Activated CD4-positive, CD25-positive, alpha-beta regulatory T cell (primary cell): ENCODE results near the gene UGT1A7.
"Not testable (repeated sequence)": the region's sequence is repeated elsewhere in the genome, so short reads cannot be mapped to it uniquely, and the experiment has no call there.

Experiments
- DNase-seq, 4 experiments: peaks; one replicate each; lab custom pipeline; 2025; lab: John Stamatoyannopoulos, UW

UGT1A7 gene

GRCh38 chr2:233712611-233713261 lies 31.0 kb downstream of the UGT1A7 start, which contains the start of gene UGT1A5:
TSS of gene UGT1A5 (plus strand) at chr2:233712907. CDS start at chr2:233712992, 85 bp downstream.
- DNase-seq: no peak

GRCh38 chr2:233713262-233713615 lies 31.5 kb downstream of the UGT1A7 start:
- no peak for DNase-seq

GRCh38 chr2:233714121-233714520 lies 32.4 kb downstream of the UGT1A7 start:
- no peak for DNase-seq

- DNase-seq: no peak
Measured at GRCh38 chr2:233718552-233718951, 36.9 kb downstream of the UGT1A7 start, which contains the start of gene UGT1A4. TSS of gene UGT1A4 (plus strand) at chr2:233718736. CDS start at chr2:233718821, 85 bp downstream.

GRCh38 chr2:233728723-233729301 lies 47.1 kb downstream of the UGT1A7 start, which contains the start of gene UGT1A3:
TSS of gene UGT1A3 (plus strand) at chr2:233729042. CDS start at chr2:233729127, 85 bp downstream.
- DNase-seq: no peak

GRCh38 chr2:233736868-233737653 lies 55.4 kb downstream of the UGT1A7 start:
- DNase-seq: not testable (repeated sequence)

- no peak for DNase-seq
Measured at GRCh38 chr2:233740870-233741269, 59.2 kb downstream of the UGT1A7 start.

- DNase-seq: no peak
Measured at GRCh38 chr2:233743464-233744259, 62.0 kb downstream of the UGT1A7 start.

GRCh38 chr2:233745073-233745755 lies 63.5 kb downstream of the UGT1A7 start:
- no peak for DNase-seq

GRCh38 chr2:233745838-233746237 lies 64.1 kb downstream of the UGT1A7 start:
- not testable (repeated sequence) for DNase-seq

- no peak for DNase-seq
Measured at GRCh38 chr2:233746475-233747282, 65.0 kb downstream of the UGT1A7 start.

GRCh38 chr2:233747283-233747544 lies 65.5 kb downstream of the UGT1A7 start:
- no peak for DNase-seq

GRCh38 chr2:233750689-233751088 lies 69.0 kb downstream of the UGT1A7 start:
- not testable (repeated sequence) for DNase-seq

- DNase-seq: not testable (repeated sequence)
Measured at GRCh38 chr2:233751212-233752009, 69.7 kb downstream of the UGT1A7 start.

- no peak for DNase-seq
Measured at GRCh38 chr2:233754872-233755611, 73.3 kb downstream of the UGT1A7 start.

GRCh38 chr2:233756429-233757081 lies 74.9 kb downstream of the UGT1A7 start:
- no peak for DNase-seq

GRCh38 chr2:233758141-233758540 lies 76.4 kb downstream of the UGT1A7 start:
- DNase-seq: no peak

GRCh38 chr2:233758849-233759248 lies 77.1 kb downstream of the UGT1A7 start:
- no peak for DNase-seq

GRCh38 chr2:233760043-233760442 lies 78.3 kb downstream of the UGT1A7 start, which contains the start of gene UGT1A1:
TSS of gene UGT1A1 (plus strand) at chr2:233760270. CDS start at chr2:233760288, 18 bp downstream.
- no peak for DNase-seq
